H1 (cell line): ENCODE results near the gene DAO. TPM values are rescaled to one million over a fixed set of nuclear protein-coding genes. Genes with fewer than 3 reads are reported as not detected.

Experiments
- CTCF ChIA-PET: fragments of 300-600 bp; sonication (Branson Sonifier 250); formaldehyde crosslinking; loops from one replicate; lab custom pipeline; 2021; ENCODE audit not compliant: partially characterized antibody; lab: Charles Lee
- POLR2A ChIA-PET: fragments of 300-600 bp; sonication (Branson Sonifier 250); formaldehyde crosslinking; loops from one replicate; lab custom pipeline; 2021; ENCODE audit warnings: inconsistent platforms; ENCODE audit not compliant: partially characterized antibody; lab: Charles Lee
- DNase-seq, 2 experiments: peaks; one replicate each; pipeline versions ENCODE4 v3.0.0 to v3.0.0-alpha.2; 2010 to 2022; ENCODE audit warnings: low spot score in 2 of 2, low read depth in 1 of 2, mixed read lengths in 1 of 2
- FAIRE-seq: peaks from 2 replicates; lab custom pipeline; 2011; peaks lifted over from hg19 to GRCh38; lab: Jason Lieb, UNC
- H2AFZ ChIP-seq: 2 replicates; pipeline ENCODE4 v1.8.1; 2012; ENCODE audit warnings: low read length, inconsistent platforms
- H2AK5ac ChIP-seq: 2 replicates; pipeline ENCODE4 v1.6.1; 2013; ENCODE audit warnings: low read depth, low read length
- H2BK120ac ChIP-seq: replicated peaks from 2 replicates; pipeline ENCODE3; 2013; ENCODE audit warnings: low read depth, low read length, inconsistent platforms
- H2BK12ac ChIP-seq: 2 replicates; pipeline ENCODE4 v1.6.1; 2013; ENCODE audit warnings: low read depth, low read length
- H2BK15ac ChIP-seq: 2 replicates; pipeline ENCODE4 v1.6.1; 2013; ENCODE audit warnings: low read length
- H2BK20ac ChIP-seq: 2 replicates; pipeline ENCODE4 v1.6.1; 2013; ENCODE audit warnings: low read length
- H2BK5ac ChIP-seq: 2 replicates; pipeline ENCODE4 v1.6.1; 2013; ENCODE audit warnings: low read depth, low read length
- H3K14ac ChIP-seq: 2 replicates; pipeline ENCODE4 v1.6.1; 2013; ENCODE audit warnings: inconsistent platforms; ENCODE audit not compliant: insufficient read length
- H3K18ac ChIP-seq: 2 replicates; pipeline ENCODE4 v1.6.1; 2013; ENCODE audit warnings: low read length; ENCODE audit errors: extremely low read depth
- H3K23ac ChIP-seq: 2 replicates; pipeline ENCODE4 v1.6.1; 2013; ENCODE audit warnings: inconsistent platforms; ENCODE audit not compliant: insufficient read length
- H3K23me2 ChIP-seq: 2 replicates; pipeline ENCODE4 v1.6.1; 2013; ENCODE audit warnings: low read depth, low read length
- H3K27ac ChIP-seq: 2 replicates; pipeline ENCODE4 v1.6.1; 2011; ENCODE audit warnings: low read depth, low read length, inconsistent platforms
- H3K27me3 ChIP-seq, 4 experiments: replicated peaks in 1 of 4; 1 replicate in 1 of 4; 2 replicates in 3 of 4; pipeline versions ENCODE4 v1.6.1 to v1.8.1; 2011 to 2013; ENCODE audit warnings: low read length in 3 of 4, mild to moderate bottlenecking in 3 of 4, inconsistent platforms in 2 of 4, mixed read lengths in 2 of 4, moderate library complexity in 1 of 4; ENCODE audit not compliant: control insufficient read depth in 3 of 4, insufficient read depth in 3 of 4; ENCODE audit errors: extremely low read depth in 1 of 4
- H3K36me3 ChIP-seq, 4 experiments: 2 replicates each; pipeline versions ENCODE4 v1.6.1 to v1.8.1; 2011 to 2013; ENCODE audit warnings: mild to moderate bottlenecking in 4 of 4, low read length in 3 of 4, moderate library complexity in 2 of 4, control low read depth in 1 of 4, inconsistent platforms in 1 of 4; ENCODE audit not compliant: insufficient read depth in 4 of 4, control insufficient read depth in 2 of 4
- H3K4ac ChIP-seq: replicated peaks from 2 replicates; pipeline ENCODE3; 2013; ENCODE audit warnings: low read length, low read depth, mixed read lengths, inconsistent platforms; ENCODE audit not compliant: insufficient read length
- H3K4me1 ChIP-seq, 4 experiments: replicated peaks in 1 of 4; 1 replicate in 1 of 4; 2 replicates in 3 of 4; pipeline versions ENCODE4 v1.6.1 to v1.8.1; 2011 to 2013; ENCODE audit warnings: low read length in 3 of 4, inconsistent platforms in 2 of 4, mixed read lengths in 1 of 4; ENCODE audit not compliant: insufficient read depth in 4 of 4, control insufficient read depth in 3 of 4
- H3K4me2 ChIP-seq, 2 experiments: 2 replicates each; pipeline versions ENCODE4 v1.6.1 to v1.8.1; 2011 to 2013; ENCODE audit warnings: low read depth in 2 of 2, low read length in 2 of 2, control low read depth in 1 of 2, inconsistent platforms in 1 of 2, mild to moderate bottlenecking in 1 of 2; ENCODE audit not compliant: insufficient read depth in 1 of 2
- H3K4me3 ChIP-seq, 4 experiments: fragments of 200-600, 300-600 bp in 1 of 4; sonication (generic), shearing (Covaris generic), sonication (Bioruptor Twin) in 1 of 4; 2 replicates each; pipeline versions ENCODE4 v1.5.1 to v1.8.1; 2011 to 2016; ENCODE audit warnings: low read length in 4 of 4, low read depth in 3 of 4, control low read depth in 2 of 4, inconsistent platforms in 2 of 4, mild to moderate bottlenecking in 2 of 4, mixed read lengths in 1 of 4, moderate library complexity in 1 of 4; ENCODE audit not compliant: insufficient read depth in 2 of 4; ENCODE audit errors: extremely low read depth in 1 of 4
- H3K56ac ChIP-seq: replicated peaks from 2 replicates; pipeline ENCODE3; 2013; ENCODE audit warnings: low read depth, mild to moderate bottlenecking, mixed read lengths, low read length, inconsistent platforms; ENCODE audit not compliant: insufficient read length
- H3K79me1 ChIP-seq: 2 replicates; pipeline ENCODE4 v1.6.1; 2013; ENCODE audit warnings: low read depth, low read length, control low read depth
- H3K79me2 ChIP-seq, 2 experiments: 2 replicates each; pipeline versions ENCODE4 v1.6.1 to v1.8.1; 2012 to 2013; ENCODE audit warnings: low read length in 2 of 2, mild to moderate bottlenecking in 2 of 2, inconsistent platforms in 1 of 2; ENCODE audit not compliant: insufficient read depth in 2 of 2, control insufficient read depth in 1 of 2
- H3K9ac ChIP-seq, 4 experiments: replicated peaks in 1 of 4; 1 replicate in 1 of 4; 2 replicates in 3 of 4; pipeline versions ENCODE4 v1.6.1 to v1.8.1; 2011 to 2013; ENCODE audit warnings: low read depth in 3 of 4, low read length in 3 of 4, control low read depth in 2 of 4, mild to moderate bottlenecking in 2 of 4, moderate library complexity in 2 of 4, inconsistent platforms in 1 of 4; ENCODE audit errors: extremely low read depth in 1 of 4
- H3K9me3 ChIP-seq, 2 experiments: 2 replicates each; pipeline versions ENCODE4 v1.6.1 to v1.8.1; 2012 to 2013; ENCODE audit warnings: mild to moderate bottlenecking in 2 of 2, moderate library complexity in 2 of 2, control low read depth in 1 of 2, inconsistent platforms in 1 of 2, low read depth in 1 of 2, low read length in 1 of 2, mixed read lengths in 1 of 2; ENCODE audit not compliant: insufficient read depth in 2 of 2
- H4K20me1 ChIP-seq, 2 experiments: replicated peaks in 1 of 2; 2 replicates each; pipeline versions ENCODE3 to v1.8.1; 2011 to 2013; ENCODE audit warnings: inconsistent platforms in 2 of 2, low read length in 2 of 2, mild to moderate bottlenecking in 1 of 2; ENCODE audit not compliant: insufficient read depth in 2 of 2, control insufficient read depth in 1 of 2
- H4K5ac ChIP-seq: 2 replicates; pipeline ENCODE4 v1.6.1; 2013; ENCODE audit warnings: low read length, low read depth, mixed read lengths, inconsistent platforms; ENCODE audit not compliant: insufficient read length
- H4K8ac ChIP-seq: 2 replicates; pipeline ENCODE4 v1.8.0; 2013; ENCODE audit warnings: mild to moderate bottlenecking, moderate library complexity, low read length, inconsistent platforms; ENCODE audit not compliant: insufficient read depth; ENCODE audit errors: extremely low read depth
- H4K91ac ChIP-seq: replicated peaks from 2 replicates; pipeline ENCODE3; 2013; ENCODE audit warnings: low read length, mixed read lengths, inconsistent platforms; ENCODE audit not compliant: insufficient read length
- ASH2L ChIP-seq: fragments of 200-600, 300-600 bp; sonication (generic); IDR thresholded peaks from one replicate; pipeline ENCODE4 v1.7.1; 2017; ENCODE audit warnings: low read length
- ATF3 ChIP-seq: IDR thresholded peaks from 2 replicates; pipeline ENCODE4 v1.6.1; 2011; ENCODE audit warnings: low read depth, mild to moderate bottlenecking, low read length; ENCODE audit not compliant: insufficient read depth
- BCL11A ChIP-seq, 2 experiments: IDR thresholded peaks; one replicate each; pipeline ENCODE4 v1.6.1; 2011; ENCODE audit warnings: low read depth in 2 of 2, low read length in 2 of 2, mild to moderate bottlenecking in 2 of 2
- CTBP2 ChIP-seq: IDR thresholded peaks from 2 replicates; pipeline ENCODE4 v1.7.0; 2011; ENCODE audit warnings: borderline replicate concordance, mild to moderate bottlenecking, moderate library complexity, mixed read lengths, low read length; ENCODE audit not compliant: insufficient read depth, insufficient read length
- E2F6 ChIP-seq: IDR thresholded peaks from 2 replicates; pipeline ENCODE4 v1.6.1; 2012; ENCODE audit warnings: inconsistent platforms
- GTF2F1 ChIP-seq: IDR thresholded peaks from 2 replicates; pipeline ENCODE4 v1.6.1; 2012; ENCODE audit warnings: low read depth, low read length, improper control_type of control experiment, borderline replicate concordance
- JUND ChIP-seq: IDR thresholded peaks from 2 replicates; pipeline ENCODE4 v1.6.1; 2011; ENCODE audit warnings: mild to moderate bottlenecking, improper control_type of control experiment, low read length
- SP2 ChIP-seq: IDR thresholded peaks from 2 replicates; pipeline ENCODE4 v1.6.1; 2012; ENCODE audit warnings: mild to moderate bottlenecking, low read length, inconsistent platforms
- SRF ChIP-seq: IDR thresholded peaks from 2 replicates; pipeline ENCODE4 v1.6.1; 2011; ENCODE audit warnings: mild to moderate bottlenecking, low read depth, low read length, moderate library complexity
- TAF1 ChIP-seq: IDR thresholded peaks from 2 replicates; pipeline ENCODE4 v1.6.1; 2011; ENCODE audit warnings: mild to moderate bottlenecking, low read depth, low read length
- WGBS, 2 experiments: shearing (Covaris generic) in 1 of 2; methylation state at CpG; one replicate each; pipeline versions ENCODE4 v1.1.6 to v1.1.7; 2013 to 2015; ENCODE audit warnings: low lambda C conversion rate in 2 of 2, mixed read lengths in 2 of 2, inconsistent platforms in 1 of 2, low coverage in 1 of 2, missing lambda C conversion rate in 1 of 2; ENCODE audit not compliant: insufficient replicate concordance in 2 of 2, insufficient coverage in 1 of 2, insufficient read length in 1 of 2; ENCODE audit errors: extremely low coverage in 1 of 2, missing lambda C conversion rate in 1 of 2; 5-methylcytosine and 5-hydroxymethylcytosine counted together
- polyA plus RNA-seq, 7 experiments: library from polyadenylated mRNA; depleted of rRNA in 3 of 7; stranded (reverse) in 5 of 7; unstranded in 2 of 7; fragments of >200 nt in 5 of 7; fragments of 200-250 nt in 2 of 7; gene quantifications; 1 replicate in 5 of 7; 2 replicates in 1 of 7; 4 replicates in 1 of 7; pipeline versions ENCODE4 v1.2.1 to v1.2.3, GENCODE V29; 2011 to 2013; ENCODE audit warnings: missing spikeins in 2 of 7, mixed read lengths in 2 of 7
- total RNA-seq: library from RNA; stranded (reverse); fragmentation: NEBNext Ultra II Directional; extraction: Animal tissue kit (Norgen Biotek cat#: 25700); gene quantifications from 2 replicates; pipeline ENCODE4 v1.2.1, GENCODE V29; 2021
- TF ChIP-seq, protein P1 (sequence below): IDR thresholded peaks from 2 replicates; pipeline ENCODE4 v1.6.1; 2012; ENCODE audit warnings: low read length, inconsistent platforms

The DAO gene
- total and polyA plus RNA-seq, 2 of the 8 experiments (the other 6 are each of a cell fraction or from before 2014, with no cell fraction given), result not detected

GRCh38 chr12:108906971-108907370, 27.1 kb downstream of the DAO start:
- 75% methylated on average over 1 of the region's 2 CpGs; no CpG with 5 or more reads in 1 of the 2 experiments for WGBS, 2 experiments
- CTCF ChIA-PET, result interaction anchor here (0.6 to 1.2 kb wide), 2 partner anchors 43 to 595 kb away, joined by 3 to 6 read pairs; no protein-coding TSS in a partner anchor
- no peak overlapping the region for H3K4ac ChIP-seq
- no peaks in the 10 kb centered on the region for H3K79me1 ChIP-seq
- H2AFZ ChIP-seq, result no peak overlapping the region
- no peaks in the 10 kb centered on the region for H3K79me2 ChIP-seq
- no peak overlapping the region for H3K27ac ChIP-seq
- peaks cover 0 to 2% (median 0%) of the 10 kb centered on the region in 4 experiments; a peak in 2 of 7 replicates for H3K4me1 ChIP-seq
- DNase-seq (no peak), FAIRE-seq (no peak)
- no peaks in the 10 kb centered on the region for H3K36me3 ChIP-seq
- no peak overlapping the region for H3K4me3 ChIP-seq
- no peak overlapping the region; the same call in 1 of the 2 replicates for H2BK20ac ChIP-seq
- H2BK5ac ChIP-seq, result no peak overlapping the region
- 0 out of 2 replicates have a peak overlapping the region, but pooled peaks have one; percentile 22 for H2BK12ac ChIP-seq
- no peaks in the 10 kb centered on the region for H4K20me1 ChIP-seq
- H2AK5ac ChIP-seq, result no peak overlapping the region
- H3K56ac ChIP-seq, result no peak overlapping the region
- no peaks in the 10 kb centered on the region; the same call in 1 of the 2 replicates for H3K23me2 ChIP-seq
- H2BK15ac ChIP-seq, result no peak overlapping the region
- no peak overlapping the region for H4K91ac ChIP-seq
- H3K9me3 ChIP-seq, result no peaks in the 10 kb centered on the region
- POLR2A ChIA-PET, result interaction anchor here (1.0 kb wide), 1 partner anchor 10 kb away, joined by 3 read pairs; no protein-coding TSS in a partner anchor
- H3K18ac ChIP-seq, result no peak overlapping the region
- H3K4me2 ChIP-seq, result no peak overlapping the region
- H4K8ac ChIP-seq, result no peak overlapping the region
- H3K23ac ChIP-seq, result no peak overlapping the region
- no peak overlapping the region for H3K14ac ChIP-seq
- H3K27me3 ChIP-seq, result no peaks in the 10 kb centered on the region
- no peak overlapping the region for H2BK120ac ChIP-seq
- no peak overlapping the region for H3K9ac ChIP-seq
- H4K5ac ChIP-seq, result no peak overlapping the region
- no peak for TF ChIP-seq ATF3
- no peak for TF ChIP-seq ASH2L
- no peak for TF ChIP-seq BCL11A (IDR thresholded peaks at IDR 0.05; ENCODE audit: low read depth in 2 of 2, low read length in 2 of 2)
- no peak for TF ChIP-seq SP2
- no peak for TF ChIP-seq TAF1
- TF ChIP-seq, protein P1, sequence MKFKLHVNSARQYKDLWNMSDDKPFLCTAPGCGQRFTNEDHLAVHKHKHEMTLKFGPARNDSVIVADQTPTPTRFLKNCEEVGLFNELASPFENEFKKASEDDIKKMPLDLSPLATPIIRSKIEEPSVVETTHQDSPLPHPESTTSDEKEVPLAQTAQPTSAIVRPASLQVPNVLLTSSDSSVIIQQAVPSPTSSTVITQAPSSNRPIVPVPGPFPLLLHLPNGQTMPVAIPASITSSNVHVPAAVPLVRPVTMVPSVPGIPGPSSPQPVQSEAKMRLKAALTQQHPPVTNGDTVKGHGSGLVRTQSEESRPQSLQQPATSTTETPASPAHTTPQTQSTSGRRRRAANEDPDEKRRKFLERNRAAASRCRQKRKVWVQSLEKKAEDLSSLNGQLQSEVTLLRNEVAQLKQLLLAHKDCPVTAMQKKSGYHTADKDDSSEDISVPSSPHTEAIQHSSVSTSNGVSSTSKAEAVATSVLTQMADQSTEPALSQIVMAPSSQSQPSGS, result no peak
- no peak for TF ChIP-seq SRF
- no peak for TF ChIP-seq E2F6
- TF ChIP-seq GTF2F1, result no peak
- TF ChIP-seq JUND, result no peak
- TF ChIP-seq CTBP2, result no peak
